GM12878 (cell line): ENCODE data around the gene LAMB4. TPM values are rescaled to one million over a fixed set of nuclear protein-coding genes. Genes with fewer than 3 reads are reported as not detected.

Experiments
- ATAC-seq: fragments of 200-7000 bp; cut with Tn5 transposase; 3 replicates; pipeline ENCODE4 v1.9.1; 2020; ENCODE audit warnings: mild to moderate bottlenecking, moderate library complexity
- BruUV-seq: library from RNA; stranded (reverse); fragments of 400-500 nt; replicated peaks from 2 replicates; lab custom pipeline; 2021; lab: Mats Ljungman, UMichigan
- CTCF ChIA-PET: fragments of 300-600 bp; sonication (Branson Sonifier 250); formaldehyde crosslinking; extraction: SDS; loops from one replicate; lab custom pipeline; 2021; ENCODE audit warnings: inconsistent platforms; lab: Yijun Ruan, JAX
- POLR2A ChIA-PET: fragments of 350-600 bp; formaldehyde crosslinking; extraction: SDS; loops from one replicate; lab custom pipeline; 2021; ENCODE audit warnings: inconsistent platforms; lab: Charles Lee
- RAD21 ChIA-PET: fragments of 300-600 bp; sonication (Branson Sonifier 250); formaldehyde crosslinking; loops from one replicate; lab custom pipeline; 2023; ENCODE audit warnings: antibody characterized with exemption; ENCODE audit not compliant: unreplicated experiment; lab: Charles Lee
- SMC1A ChIA-PET: fragments of 300-600 bp; sonication (Branson Sonifier 250); formaldehyde crosslinking; loops from one replicate; lab custom pipeline; 2023; ENCODE audit not compliant: unreplicated experiment, uncharacterized antibody; lab: Charles Lee
- DNase-seq: peaks from one replicate; pipeline ENCODE4 v3.0.0-alpha.2; 2011; ENCODE audit warnings: low read depth, low spot score
- FAIRE-seq: peaks from 3 replicates; lab custom pipeline; 2011; peaks lifted over from hg19 to GRCh38; lab: Jason Lieb, UNC
- H2AFZ ChIP-seq: 2 replicates; pipeline ENCODE4 v1.6.0; 2011; ENCODE audit warnings: low read depth, low read length, control low read depth; ENCODE audit not compliant: control insufficient read depth
- H3K27ac ChIP-seq: 2 replicates; pipeline ENCODE4 v1.5.1; 2011; ENCODE audit warnings: control low read depth; ENCODE audit not compliant: control insufficient read depth, insufficient read depth
- H3K27me3 ChIP-seq, 2 experiments: replicated peaks in 1 of 2; 2 replicates each; pipeline versions ENCODE4 v1.6.0 to v1.6.1; 2011; ENCODE audit warnings: low read length in 1 of 2; ENCODE audit not compliant: control insufficient read depth in 2 of 2, insufficient read depth in 2 of 2
- H3K36me3 ChIP-seq, 2 experiments: 2 replicates each; pipeline ENCODE4 v1.5.1; 2011; ENCODE audit warnings: low read length in 1 of 2; ENCODE audit not compliant: control insufficient read depth in 2 of 2, insufficient read depth in 2 of 2
- H3K4me1 ChIP-seq: 2 replicates; pipeline ENCODE4 v1.6.1; 2011; ENCODE audit warnings: mild to moderate bottlenecking, low read length, moderate library complexity, mixed read lengths; ENCODE audit not compliant: control insufficient read depth, insufficient read depth
- H3K4me2 ChIP-seq: 2 replicates; pipeline ENCODE4 v1.6.0; 2011; ENCODE audit warnings: control low read depth; ENCODE audit not compliant: control insufficient read depth, insufficient read depth
- H3K4me3 ChIP-seq: fragments of 200-600 bp; sonication (generic); 2 replicates; pipeline ENCODE4 v1.5.1; 2016
- H3K79me2 ChIP-seq: 2 replicates; pipeline ENCODE4 v1.6.0; 2011; ENCODE audit warnings: low read length; ENCODE audit not compliant: control insufficient read depth, insufficient read depth
- H3K9ac ChIP-seq: 2 replicates; pipeline ENCODE4 v1.8.0; 2011; ENCODE audit warnings: low read length, control low read depth, mixed read lengths; ENCODE audit not compliant: control insufficient read depth, insufficient read depth
- H3K9me3 ChIP-seq: replicated peaks from 3 replicates; pipeline ENCODE4 v1.5.1; 2011; ENCODE audit warnings: mild to moderate bottlenecking, low read length; ENCODE audit not compliant: control insufficient read depth, insufficient read depth
- H4K20me1 ChIP-seq: 2 replicates; pipeline ENCODE4 v1.6.0; 2011; ENCODE audit not compliant: control insufficient read depth, insufficient read depth
- CBX3 ChIP-seq: fragments of 200-600 bp; sonication (generic); IDR thresholded peaks from 2 replicates; pipeline ENCODE4 v1.6.1; 2016; ENCODE audit warnings: low read depth, borderline replicate concordance
- IKZF1 ChIP-seq: fragments of 450-650 bp; conservative IDR thresholded peaks from 2 replicates; pipeline ENCODE4 v1.6.1; 2017; ENCODE audit warnings: antibody characterized with exemption, mild to moderate bottlenecking
- IRF4 ChIP-seq: IDR thresholded peaks from 2 replicates; pipeline ENCODE4 v1.6.1; 2011; ENCODE audit warnings: low read depth, low read length
- NR2C2 ChIP-seq: IDR thresholded peaks from 2 replicates; pipeline ENCODE4 v1.6.1; 2011; ENCODE audit warnings: borderline replicate concordance, low read depth; ENCODE audit not compliant: control insufficient read depth, insufficient read length
- RBBP5 ChIP-seq: fragments of 200-600 bp; sonication (generic); conservative IDR thresholded peaks from 2 replicates; pipeline ENCODE4 v1.6.1; 2016
- RELA ChIP-seq: fragments of 450-650 bp; IDR thresholded peaks from 2 replicates; pipeline ENCODE4 v1.8.0; 2014; ENCODE audit warnings: borderline replicate concordance; ENCODE audit not compliant: partially characterized antibody
- STAT1 ChIP-seq: fragments of 450-650 bp; conservative IDR thresholded peaks from 2 replicates; pipeline ENCODE4 v1.6.1; 2014; ENCODE audit warnings: antibody characterized with exemption, mild to moderate bottlenecking
- TARDBP ChIP-seq: IDR thresholded peaks from 2 replicates; pipeline ENCODE4 v1.6.1; 2016; ENCODE audit warnings: borderline replicate concordance
- TCF3 ChIP-seq: IDR thresholded peaks from 2 replicates; pipeline ENCODE4 v1.6.1; 2012; ENCODE audit warnings: low read depth, mild to moderate bottlenecking, low read length, borderline replicate concordance; ENCODE audit not compliant: insufficient read depth
- ZNF622 ChIP-seq: fragments of 450-650 bp; IDR thresholded peaks from 2 replicates; pipeline ENCODE4 v1.6.1; 2017; ENCODE audit warnings: mild to moderate bottlenecking, inconsistent platforms
- WGBS: methylation state at CpG from one replicate; pipeline ENCODE4 v1.1.6; 2016; ENCODE audit warnings: low lambda C conversion rate; ENCODE audit not compliant: insufficient replicate concordance, insufficient coverage; ENCODE audit errors: missing lambda C conversion rate; 5-methylcytosine and 5-hydroxymethylcytosine counted together
- in situ Hi-C: fragments of 300-500 bp; cut with MboI; formaldehyde crosslinking; loops from 9 replicates; pipeline ENCODE4 v1.14.3; 2018; ENCODE audit warnings: mixed read lengths
- intact Hi-C: fragments of 100-400 bp; cut with micrococcal nuclease; formaldehyde crosslinking; loops from one replicate; pipeline ENCODE4 v1.14.2; 2022; ENCODE audit not compliant: unreplicated experiment
- polyA plus RNA-seq, 11 experiments: library from polyadenylated mRNA; depleted of rRNA in 4 of 11; unstranded in 6 of 11; stranded (reverse) in 5 of 11; fragments of >200 nt; fragmentation: Nextera tagmentation in 4 of 11; fragmentation: Illumina TruSeq in 1 of 11; extraction: Ambion mirVana in 4 of 11; extraction: Trizol in 1 of 11; gene quantifications; 1 replicate in 1 of 11; 2 replicates in 10 of 11; pipeline versions ENCODE4 v1.2.1 to v1.2.3, GENCODE V29; 2011 to 2016; ENCODE audit warnings: inconsistent platforms in 2 of 11, missing spikeins in 2 of 11, low read depth in 1 of 11
- total RNA-seq, 4 experiments: library from RNA; depleted of rRNA in 3 of 4; stranded (reverse); fragments of >200 nt in 3 of 4; fragmentation: Illumina TruSeq in 1 of 4; extraction: Trizol in 1 of 4; gene quantifications; 2 replicates each; pipeline versions ENCODE4 v1.2.1 to v1.2.3, GENCODE V29; 2013 to 2021
- TF ChIP-seq, protein P1 (sequence below): fragments of 450-650 bp; conservative IDR thresholded peaks from 2 replicates; pipeline ENCODE4 v1.6.1; 2017; ENCODE audit warnings: mild to moderate bottlenecking, moderate library complexity
- TF ChIP-seq, protein P2 (sequence below): fragments of 450-650 bp; IDR thresholded peaks from 2 replicates; pipeline ENCODE4 v1.6.1; 2017; ENCODE audit warnings: antibody characterized with exemption, mild to moderate bottlenecking, moderate library complexity
- TF ChIP-seq, protein P3 (sequence below): fragments of 450-650 bp; IDR thresholded peaks from 2 replicates; pipeline ENCODE4 v1.6.1; 2017; ENCODE audit warnings: mild to moderate bottlenecking
- TF ChIP-seq, protein P4 (sequence below): fragments of 450-650 bp; IDR thresholded peaks from 2 replicates; pipeline ENCODE4 v1.6.1; 2016; ENCODE audit warnings: mild to moderate bottlenecking, moderate library complexity, borderline replicate concordance

The LAMB4 gene
- total and polyA plus RNA-seq, 10 of the 15 experiments (the other 5 are each of a cell fraction or from before 2014, with no cell fraction given): 0.04 to 0.06 TPM; not detected in 8

DNA sequence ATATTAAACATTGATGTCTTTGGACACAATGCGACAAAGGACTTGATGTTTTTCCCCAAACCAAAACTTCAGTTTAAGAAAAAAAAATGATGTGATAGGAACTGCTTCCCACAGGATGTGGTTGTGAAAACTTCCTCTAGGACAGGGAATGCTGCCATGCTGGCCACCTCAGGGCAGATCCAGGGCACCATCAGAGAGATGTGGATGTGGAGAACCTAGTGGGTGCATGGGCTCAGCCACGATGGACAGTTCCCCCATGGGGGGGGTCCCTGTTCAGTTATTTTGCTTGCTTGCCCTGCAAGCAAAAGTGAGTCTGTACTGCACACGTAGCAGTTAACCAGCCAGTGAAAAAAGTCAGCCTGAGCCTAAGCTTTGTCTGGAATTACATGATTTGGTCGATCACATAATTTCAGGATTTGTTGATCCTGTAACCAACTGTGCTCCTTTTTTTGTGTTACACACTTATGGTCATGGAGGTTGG is 36.3 kb downstream of the LAMB4 start:
- FAIRE-seq (no peak), ATAC-seq (no peak), DNase-seq (no peak)
- Histone ChIP-seq H3K4me3 (no peak overlapping the region), H3K36me3 (no peaks in the 10 kb centered on the region), H2AFZ (no peak overlapping the region), H3K79me2 (no peaks in the 10 kb centered on the region), H3K9me3 (no peaks in the 10 kb centered on the region), H3K4me1 (no peaks in the 10 kb centered on the region), H3K27ac (no peak overlapping the region), H3K4me2 (no peak overlapping the region), H3K27me3 (no peaks in the 10 kb centered on the region), H3K9ac (no peak overlapping the region), H4K20me1 (no peaks in the 10 kb centered on the region)
- TF ChIP-seq, protein P1, sequence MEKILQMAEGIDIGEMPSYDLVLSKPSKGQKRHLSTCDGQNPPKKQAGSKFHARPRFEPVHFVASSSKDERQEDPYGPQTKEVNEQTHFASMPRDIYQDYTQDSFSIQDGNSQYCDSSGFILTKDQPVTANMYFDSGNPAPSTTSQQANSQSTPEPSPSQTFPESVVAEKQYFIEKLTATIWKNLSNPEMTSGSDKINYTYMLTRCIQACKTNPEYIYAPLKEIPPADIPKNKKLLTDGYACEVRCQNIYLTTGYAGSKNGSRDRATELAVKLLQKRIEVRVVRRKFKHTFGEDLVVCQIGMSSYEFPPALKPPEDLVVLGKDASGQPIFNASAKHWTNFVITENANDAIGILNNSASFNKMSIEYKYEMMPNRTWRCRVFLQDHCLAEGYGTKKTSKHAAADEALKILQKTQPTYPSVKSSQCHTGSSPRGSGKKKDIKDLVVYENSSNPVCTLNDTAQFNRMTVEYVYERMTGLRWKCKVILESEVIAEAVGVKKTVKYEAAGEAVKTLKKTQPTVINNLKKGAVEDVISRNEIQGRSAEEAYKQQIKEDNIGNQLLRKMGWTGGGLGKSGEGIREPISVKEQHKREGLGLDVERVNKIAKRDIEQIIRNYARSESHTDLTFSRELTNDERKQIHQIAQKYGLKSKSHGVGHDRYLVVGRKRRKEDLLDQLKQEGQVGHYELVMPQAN: no peak
- TF ChIP-seq RELA (no peak), ZNF622 (no peak), STAT1 (no peak), IRF4 (no peak), NR2C2 (no peak), TCF3 (no peak), IKZF1 (no peak), TARDBP (no peak), CBX3 (no peak), RBBP5 (no peak)
- TF ChIP-seq, protein P2, sequence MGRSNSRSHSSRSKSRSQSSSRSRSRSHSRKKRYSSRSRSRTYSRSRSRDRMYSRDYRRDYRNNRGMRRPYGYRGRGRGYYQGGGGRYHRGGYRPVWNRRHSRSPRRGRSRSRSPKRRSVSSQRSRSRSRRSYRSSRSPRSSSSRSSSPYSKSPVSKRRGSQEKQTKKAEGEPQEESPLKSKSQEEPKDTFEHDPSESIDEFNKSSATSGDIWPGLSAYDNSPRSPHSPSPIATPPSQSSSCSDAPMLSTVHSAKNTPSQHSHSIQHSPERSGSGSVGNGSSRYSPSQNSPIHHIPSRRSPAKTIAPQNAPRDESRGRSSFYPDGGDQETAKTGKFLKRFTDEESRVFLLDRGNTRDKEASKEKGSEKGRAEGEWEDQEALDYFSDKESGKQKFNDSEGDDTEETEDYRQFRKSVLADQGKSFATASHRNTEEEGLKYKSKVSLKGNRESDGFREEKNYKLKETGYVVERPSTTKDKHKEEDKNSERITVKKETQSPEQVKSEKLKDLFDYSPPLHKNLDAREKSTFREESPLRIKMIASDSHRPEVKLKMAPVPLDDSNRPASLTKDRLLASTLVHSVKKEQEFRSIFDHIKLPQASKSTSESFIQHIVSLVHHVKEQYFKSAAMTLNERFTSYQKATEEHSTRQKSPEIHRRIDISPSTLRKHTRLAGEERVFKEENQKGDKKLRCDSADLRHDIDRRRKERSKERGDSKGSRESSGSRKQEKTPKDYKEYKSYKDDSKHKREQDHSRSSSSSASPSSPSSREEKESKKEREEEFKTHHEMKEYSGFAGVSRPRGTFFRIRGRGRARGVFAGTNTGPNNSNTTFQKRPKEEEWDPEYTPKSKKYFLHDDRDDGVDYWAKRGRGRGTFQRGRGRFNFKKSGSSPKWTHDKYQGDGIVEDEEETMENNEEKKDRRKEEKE: no peak
- TF ChIP-seq, protein P3, sequence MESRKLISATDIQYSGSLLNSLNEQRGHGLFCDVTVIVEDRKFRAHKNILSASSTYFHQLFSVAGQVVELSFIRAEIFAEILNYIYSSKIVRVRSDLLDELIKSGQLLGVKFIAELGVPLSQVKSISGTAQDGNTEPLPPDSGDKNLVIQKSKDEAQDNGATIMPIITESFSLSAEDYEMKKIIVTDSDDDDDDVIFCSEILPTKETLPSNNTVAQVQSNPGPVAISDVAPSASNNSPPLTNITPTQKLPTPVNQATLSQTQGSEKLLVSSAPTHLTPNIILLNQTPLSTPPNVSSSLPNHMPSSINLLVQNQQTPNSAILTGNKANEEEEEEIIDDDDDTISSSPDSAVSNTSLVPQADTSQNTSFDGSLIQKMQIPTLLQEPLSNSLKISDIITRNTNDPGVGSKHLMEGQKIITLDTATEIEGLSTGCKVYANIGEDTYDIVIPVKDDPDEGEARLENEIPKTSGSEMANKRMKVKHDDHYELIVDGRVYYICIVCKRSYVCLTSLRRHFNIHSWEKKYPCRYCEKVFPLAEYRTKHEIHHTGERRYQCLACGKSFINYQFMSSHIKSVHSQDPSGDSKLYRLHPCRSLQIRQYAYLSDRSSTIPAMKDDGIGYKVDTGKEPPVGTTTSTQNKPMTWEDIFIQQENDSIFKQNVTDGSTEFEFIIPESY: no peak
- TF ChIP-seq, protein P4, sequence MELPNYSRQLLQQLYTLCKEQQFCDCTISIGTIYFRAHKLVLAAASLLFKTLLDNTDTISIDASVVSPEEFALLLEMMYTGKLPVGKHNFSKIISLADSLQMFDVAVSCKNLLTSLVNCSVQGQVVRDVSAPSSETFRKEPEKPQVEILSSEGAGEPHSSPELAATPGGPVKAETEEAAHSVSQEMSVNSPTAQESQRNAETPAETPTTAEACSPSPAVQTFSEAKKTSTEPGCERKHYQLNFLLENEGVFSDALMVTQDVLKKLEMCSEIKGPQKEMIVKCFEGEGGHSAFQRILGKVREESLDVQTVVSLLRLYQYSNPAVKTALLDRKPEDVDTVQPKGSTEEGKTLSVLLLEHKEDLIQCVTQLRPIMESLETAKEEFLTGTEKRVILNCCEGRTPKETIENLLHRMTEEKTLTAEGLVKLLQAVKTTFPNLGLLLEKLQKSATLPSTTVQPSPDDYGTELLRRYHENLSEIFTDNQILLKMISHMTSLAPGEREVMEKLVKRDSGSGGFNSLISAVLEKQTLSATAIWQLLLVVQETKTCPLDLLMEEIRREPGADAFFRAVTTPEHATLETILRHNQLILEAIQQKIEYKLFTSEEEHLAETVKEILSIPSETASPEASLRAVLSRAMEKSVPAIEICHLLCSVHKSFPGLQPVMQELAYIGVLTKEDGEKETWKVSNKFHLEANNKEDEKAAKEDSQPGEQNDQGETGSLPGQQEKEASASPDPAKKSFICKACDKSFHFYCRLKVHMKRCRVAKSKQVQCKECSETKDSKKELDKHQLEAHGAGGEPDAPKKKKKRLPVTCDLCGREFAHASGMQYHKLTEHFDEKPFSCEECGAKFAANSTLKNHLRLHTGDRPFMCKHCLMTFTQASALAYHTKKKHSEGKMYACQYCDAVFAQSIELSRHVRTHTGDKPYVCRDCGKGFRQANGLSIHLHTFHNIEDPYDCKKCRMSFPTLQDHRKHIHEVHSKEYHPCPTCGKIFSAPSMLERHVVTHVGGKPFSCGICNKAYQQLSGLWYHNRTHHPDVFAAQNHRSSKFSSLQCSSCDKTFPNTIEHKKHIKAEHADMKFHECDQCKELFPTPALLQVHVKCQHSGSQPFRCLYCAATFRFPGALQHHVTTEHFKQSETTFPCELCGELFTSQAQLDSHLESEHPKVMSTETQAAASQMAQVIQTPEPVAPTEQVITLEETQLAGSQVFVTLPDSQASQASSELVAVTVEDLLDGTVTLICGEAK: no peak
- ChIA-PET POLR2A (no interaction called here), CTCF (interaction anchor here (1.2 to 1.4 kb wide), 2 partner anchors 16 to 52 kb away, joined by 3 to 4 read pairs; no protein-coding TSS in a partner anchor), SMC1A (interaction anchor here (0.6 to 1.3 kb wide), 3 partner anchors 25 to 486 kb away, joined by 3 to 4 read pairs (median 3); no protein-coding TSS in a partner anchor), RAD21 (no interaction called here)
- in situ Hi-C loops: no loop called here
- BruUV-seq: no TSS peak
- WGBS: 21% methylated on average over 4 of the region's 4 CpGs
- intact Hi-C loops: no loop called here
